BJ (cell line): ENCODE measurements around the gene KCNJ10. TPM values are rescaled to one million over a fixed set of nuclear protein-coding genes. Genes with fewer than 3 reads are reported as not detected.

Source experiments
- CTCF ChIA-PET: fragments of 350-600 bp; formaldehyde crosslinking; extraction: SDS; loops from one replicate; lab custom pipeline; 2021; ENCODE audit warnings: antibody characterized with exemption, inconsistent platforms; lab: Yijun Ruan, JAX
- POLR2A ChIA-PET: fragments of 300-600 bp; sonication (Branson Sonifier 250); formaldehyde crosslinking; extraction: SDS; loops from one replicate; lab custom pipeline; 2021; ENCODE audit warnings: antibody characterized with exemption; lab: Charles Lee
- DNase-seq: peaks from one replicate; pipeline ENCODE4 v3.0.0-alpha.2; 2011; ENCODE audit warnings: low read depth
- H3K27me3 ChIP-seq: 2 replicates; pipeline ENCODE4 v1.6.0; 2011; ENCODE audit warnings: low read length; ENCODE audit not compliant: control insufficient read depth, insufficient read depth
- H3K36me3 ChIP-seq: 2 replicates; pipeline ENCODE4 v1.5.1; 2011; ENCODE audit warnings: low read length; ENCODE audit not compliant: control insufficient read depth, insufficient read depth
- H3K4me3 ChIP-seq: 2 replicates; pipeline ENCODE4 v1.5.1; 2011; ENCODE audit warnings: low read depth, mild to moderate bottlenecking, control low read depth, low read length
- polyA plus RNA-seq: library from polyadenylated mRNA; depleted of rRNA; stranded (reverse); fragments of >200 nt; gene quantifications from 2 replicates; pipeline ENCODE4 v1.2.3, GENCODE V29; 2011
- TF ChIP-seq, protein P1 (sequence below): IDR thresholded peaks from 2 replicates; pipeline ENCODE4 v1.5.1; 2011; ENCODE audit warnings: low read depth, mild to moderate bottlenecking, control low read depth, inconsistent platforms, low read length, moderate library complexity; ENCODE audit not compliant: insufficient read depth

The KCNJ10 gene
- polyA plus RNA-seq, 1 experiment: not detected

DNA sequence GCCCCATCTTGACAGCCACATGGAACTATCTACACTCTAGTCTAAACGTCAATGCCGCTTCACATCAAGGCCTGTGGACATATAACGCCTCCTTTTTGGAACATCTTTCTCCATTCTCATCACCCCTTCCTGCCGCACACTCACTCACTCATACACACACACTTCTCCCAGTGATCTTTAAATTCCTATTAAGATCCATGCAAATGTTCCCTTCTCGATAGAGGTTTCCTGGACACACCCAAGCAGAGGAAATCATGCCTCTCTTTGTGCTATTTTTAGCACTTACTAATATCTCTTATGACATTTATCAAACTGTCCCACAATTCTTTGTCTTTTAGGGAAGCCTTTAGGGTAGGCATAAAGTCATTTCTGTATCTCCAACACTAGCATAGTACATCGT, 87.7 kb downstream of the KCNJ10 start:
- ChIA-PET CTCF (interaction anchor here (0.8 kb wide), 1 partner anchor 25 kb away, joined by 5 read pairs; no protein-coding TSS in a partner anchor), POLR2A (no interaction called here)
- Histone ChIP-seq H3K27me3 (peaks cover 2% of the 10 kb centered on the region), H3K36me3 (no peaks in the 10 kb centered on the region), H3K4me3 (no peak overlapping the region)
- TF ChIP-seq, protein P1, sequence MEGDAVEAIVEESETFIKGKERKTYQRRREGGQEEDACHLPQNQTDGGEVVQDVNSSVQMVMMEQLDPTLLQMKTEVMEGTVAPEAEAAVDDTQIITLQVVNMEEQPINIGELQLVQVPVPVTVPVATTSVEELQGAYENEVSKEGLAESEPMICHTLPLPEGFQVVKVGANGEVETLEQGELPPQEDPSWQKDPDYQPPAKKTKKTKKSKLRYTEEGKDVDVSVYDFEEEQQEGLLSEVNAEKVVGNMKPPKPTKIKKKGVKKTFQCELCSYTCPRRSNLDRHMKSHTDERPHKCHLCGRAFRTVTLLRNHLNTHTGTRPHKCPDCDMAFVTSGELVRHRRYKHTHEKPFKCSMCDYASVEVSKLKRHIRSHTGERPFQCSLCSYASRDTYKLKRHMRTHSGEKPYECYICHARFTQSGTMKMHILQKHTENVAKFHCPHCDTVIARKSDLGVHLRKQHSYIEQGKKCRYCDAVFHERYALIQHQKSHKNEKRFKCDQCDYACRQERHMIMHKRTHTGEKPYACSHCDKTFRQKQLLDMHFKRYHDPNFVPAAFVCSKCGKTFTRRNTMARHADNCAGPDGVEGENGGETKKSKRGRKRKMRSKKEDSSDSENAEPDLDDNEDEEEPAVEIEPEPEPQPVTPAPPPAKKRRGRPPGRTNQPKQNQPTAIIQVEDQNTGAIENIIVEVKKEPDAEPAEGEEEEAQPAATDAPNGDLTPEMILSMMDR: no peak
- no peak for DNase-seq

DNA sequence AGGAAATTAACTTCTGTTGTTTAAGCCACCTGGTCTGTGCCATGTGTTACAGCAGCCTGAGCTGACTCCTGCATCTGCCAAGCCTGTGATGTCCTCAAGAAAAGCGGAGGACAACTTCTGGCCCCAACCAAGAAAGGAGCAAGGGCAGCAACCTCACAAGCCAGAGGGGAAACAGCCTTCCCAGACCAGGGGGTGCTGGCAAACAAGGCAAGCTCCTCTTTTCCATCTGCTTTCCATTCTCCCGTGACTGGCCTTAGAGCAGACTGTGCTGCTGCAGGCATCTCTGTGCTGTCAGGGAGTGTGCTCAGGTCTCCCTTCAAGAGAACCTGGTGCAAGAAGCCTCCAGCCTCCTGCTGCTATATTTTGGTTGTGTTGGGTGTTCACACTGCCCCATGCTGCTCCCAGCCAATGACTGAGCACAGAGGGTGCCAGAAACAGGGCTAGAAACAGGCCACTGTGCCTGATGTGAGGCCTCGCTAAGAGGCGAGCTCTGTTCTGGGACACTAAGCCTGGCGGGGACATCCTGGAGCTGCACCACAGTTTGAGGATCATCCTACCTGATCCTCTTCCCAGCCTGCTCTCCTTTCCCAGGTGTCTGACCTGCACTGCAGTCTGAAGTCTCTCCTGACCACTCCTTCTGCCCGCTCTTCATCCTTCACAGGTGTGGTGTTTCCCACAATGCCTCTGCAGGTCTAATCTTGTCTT, 88.5 kb downstream of the KCNJ10 start:
- ChIA-PET POLR2A (no interaction called here), CTCF (interaction anchor here (0.7 kb wide), 1 partner anchor 27 kb away, joined by 3 read pairs; no protein-coding TSS in a partner anchor)
- DNase-seq: no peak
- TF ChIP-seq, protein P1: no peak
- H3K36me3 ChIP-seq: no peaks in the 10 kb centered on the region
- H3K27me3 ChIP-seq: peaks cover 2% of the 10 kb centered on the region
- H3K4me3 ChIP-seq: no peak overlapping the region

DNA sequence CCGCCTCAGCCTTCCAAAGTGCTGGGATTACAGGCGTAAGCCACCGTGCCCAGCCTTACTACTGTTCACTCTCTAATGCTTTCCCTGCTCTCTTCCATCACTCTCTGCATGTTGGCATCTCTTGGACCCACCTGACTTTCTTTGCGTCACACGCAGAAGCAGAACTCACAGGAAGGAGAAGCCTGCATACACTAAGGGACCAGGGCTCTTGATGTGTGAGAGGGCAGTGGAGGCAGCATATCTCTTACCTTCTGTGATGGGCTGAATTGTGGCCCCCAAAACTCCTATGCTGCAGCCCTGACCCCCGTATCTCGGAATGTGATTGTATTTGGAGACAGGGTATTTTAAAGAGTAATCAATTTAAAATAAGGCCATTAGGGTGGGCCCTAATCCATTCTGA, 89.2 kb downstream of the KCNJ10 start:
- TF ChIP-seq, protein P1: no peak
- H3K36me3 ChIP-seq: no peaks in the 10 kb centered on the region
- DNase-seq: no peak
- peaks cover 2% of the 10 kb centered on the region for H3K27me3 ChIP-seq
- H3K4me3 ChIP-seq: no peak overlapping the region
- ChIA-PET CTCF (no interaction called here), POLR2A (no interaction called here)

DNA sequence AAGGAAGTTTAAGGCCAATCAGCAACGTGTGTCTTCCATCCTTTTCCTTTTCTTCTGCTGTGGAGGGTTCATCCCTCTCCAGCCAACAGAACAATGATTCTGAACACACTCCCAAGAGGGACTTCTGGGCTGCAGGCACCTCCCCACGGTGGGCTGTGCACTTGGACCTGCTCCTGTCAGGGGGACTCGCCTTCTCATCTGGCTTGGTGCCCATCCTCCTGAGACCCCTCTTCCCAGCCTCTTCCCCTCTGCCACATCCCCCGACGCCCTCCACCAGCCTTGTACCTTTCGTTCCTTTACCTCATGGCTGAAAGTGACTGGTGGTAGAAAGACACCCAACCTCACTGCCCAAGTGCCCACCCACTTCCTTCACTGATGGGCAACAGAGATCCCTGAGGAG, 89.9 kb downstream of the KCNJ10 start:
- DNase-seq: no peak
- POLR2A ChIA-PET: no interaction called here
- Histone ChIP-seq H3K36me3 (no peaks in the 10 kb centered on the region), H3K4me3 (no peak overlapping the region), H3K27me3 (peaks cover 2% of the 10 kb centered on the region)
- CTCF ChIA-PET: interaction anchor here (0.6 kb wide), 1 partner anchor 55 kb away, joined by 3 read pairs; no protein-coding TSS in a partner anchor
- TF ChIP-seq, protein P1: no peak

DNA sequence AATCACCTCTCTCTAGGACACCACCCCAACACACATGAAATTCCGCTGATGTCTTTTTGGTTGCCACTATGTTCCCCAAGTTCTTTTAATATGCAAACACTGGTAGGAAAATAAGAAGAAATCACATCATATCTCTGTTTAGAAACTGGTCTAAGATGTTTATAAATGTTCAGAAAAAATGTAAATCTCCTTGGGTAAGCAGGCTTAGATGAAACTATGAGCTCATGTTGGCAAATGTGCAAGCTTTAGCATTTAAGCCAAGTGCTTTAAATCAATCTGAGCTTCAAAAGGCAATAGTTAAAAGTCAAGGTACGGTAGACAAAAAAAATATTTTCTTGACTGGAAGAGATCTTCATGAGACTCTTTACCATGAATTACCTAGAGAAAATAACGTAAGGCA, 90.7 kb downstream of the KCNJ10 start:
- no peak for DNase-seq

More for the DNA sequence above, 90.7 kb downstream of the KCNJ10 start:
- ChIA-PET CTCF (no interaction called here), POLR2A (no interaction called here)
- H3K36me3 ChIP-seq: no peaks in the 10 kb centered on the region
- peaks cover 5% of the 10 kb centered on the region; the same call in 1 of the 2 replicates for H3K27me3 ChIP-seq
- TF ChIP-seq, protein P1: no peak
- H3K4me3 ChIP-seq: no peak overlapping the region
